ENCODE results near the gene TES. TPM values are rescaled to one million over a fixed set of nuclear protein-coding genes. Genes with fewer than 3 reads are reported as not detected.

TES gene, protein sequence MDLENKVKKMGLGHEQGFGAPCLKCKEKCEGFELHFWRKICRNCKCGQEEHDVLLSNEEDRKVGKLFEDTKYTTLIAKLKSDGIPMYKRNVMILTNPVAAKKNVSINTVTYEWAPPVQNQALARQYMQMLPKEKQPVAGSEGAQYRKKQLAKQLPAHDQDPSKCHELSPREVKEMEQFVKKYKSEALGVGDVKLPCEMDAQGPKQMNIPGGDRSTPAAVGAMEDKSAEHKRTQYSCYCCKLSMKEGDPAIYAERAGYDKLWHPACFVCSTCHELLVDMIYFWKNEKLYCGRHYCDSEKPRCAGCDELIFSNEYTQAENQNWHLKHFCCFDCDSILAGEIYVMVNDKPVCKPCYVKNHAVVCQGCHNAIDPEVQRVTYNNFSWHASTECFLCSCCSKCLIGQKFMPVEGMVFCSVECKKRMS
- 44.2 and 76.3 TPM in 2 replicates for total RNA-seq

DNA sequence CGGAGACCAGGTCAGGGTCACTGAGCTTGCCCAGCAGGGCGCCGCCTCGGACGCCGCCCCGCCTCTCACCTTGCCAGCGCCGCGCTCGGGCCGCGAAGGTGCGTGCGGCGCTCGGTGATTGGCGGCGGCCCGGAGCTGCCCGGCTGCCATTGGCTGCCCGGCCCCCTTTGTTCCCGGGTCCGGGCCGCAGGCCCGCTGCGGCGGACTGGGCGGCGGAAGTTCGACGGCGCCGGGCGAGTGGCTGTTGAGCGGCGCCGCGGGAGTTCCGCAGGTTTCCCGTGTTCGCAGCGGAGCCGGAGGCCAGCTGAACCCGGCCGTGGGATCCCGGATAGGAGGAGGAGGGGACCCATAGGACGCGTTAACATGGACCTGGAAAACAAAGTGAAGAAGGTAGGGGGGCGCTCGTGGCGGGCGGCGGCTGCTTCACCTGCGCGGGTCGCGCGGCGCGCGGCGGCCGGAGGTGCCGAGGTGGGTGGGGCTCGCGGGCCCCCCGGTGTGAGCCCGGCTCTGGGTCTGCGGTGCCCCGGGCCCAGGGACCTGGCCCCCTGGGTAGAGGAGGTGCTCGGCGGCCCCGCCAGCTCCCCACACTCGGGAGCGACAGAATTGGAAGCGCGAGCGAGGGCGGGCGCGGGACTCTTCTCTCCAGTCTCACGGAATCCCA, at the start of gene TES:
TSS of gene TES (plus strand) at position 195 of the 661 bp plus-strand sequence. CDS start at position 364, 169 bp downstream.

Other genes starting within 250 kb of the TES start
- gene TFEC, start 179.8 kb upstream of the TES start, total RNA-seq, result 0.13 TPM in 1 of 2 replicates, not detected in the other

All from epithelial cell of alveolus of lung (primary cell).